Stomach (tissue), 9 donors: Measurements from ENCODE around the gene PIEZO2. TPM values are rescaled to one million over a fixed set of nuclear protein-coding genes. Genes with fewer than 3 reads are reported as not detected.

Source experiments
- DNase-seq, 2 donors: peaks; one replicate each; pipeline versions ENCODE4 v3.0.0 to v3.0.0-alpha.2; 2013 to 2019
- H3K27ac ChIP-seq, 5 donors: fragments of 200-600 bp in 4 of 5; sonication (generic) in 4 of 5; one replicate each; pipeline ENCODE4 v1.5.1; 2013 to 2019; ENCODE audit warnings: mild to moderate bottlenecking in 1 of 5, moderate library complexity in 1 of 5
- H3K27me3 ChIP-seq, 3 donors: fragments of 200-600 bp; sonication (generic); one replicate each; pipeline ENCODE4 v1.5.1; 2017 to 2019; ENCODE audit warnings: mixed run types in 1 of 3
- H3K36me3 ChIP-seq, 4 donors: fragments of 200-600 bp; sonication (generic); 1 replicate in 3 of 4; 2 replicates in 1 of 4; pipeline ENCODE4 v1.5.1; 2016 to 2019
- H3K4me1 ChIP-seq, 4 donors: fragments of 200-600 bp; sonication (generic); one replicate each; pipeline ENCODE4 v1.5.1; 2016 to 2019
- H3K4me3 ChIP-seq, 4 donors: fragments of 200-600 bp; sonication (generic) in 3 of 4; one replicate each; pipeline ENCODE4 v1.5.1; 2016 to 2019; ENCODE audit warnings: mild to moderate bottlenecking in 1 of 4
- H3K9me3 ChIP-seq, 4 donors: fragments of 200-600 bp; sonication (generic); one replicate each; pipeline ENCODE4 v1.5.1; 2016 to 2019
- EP300 ChIP-seq: sonication (generic); formaldehyde crosslinking; IDR thresholded peaks from one replicate; pipeline ENCODE4 v1.6.1; 2017; ENCODE audit warnings: antibody characterized with exemption
- POLR2A ChIP-seq, 4 donors: fragments of 450-650 bp; IDR thresholded peaks; one replicate each; pipeline ENCODE4 v1.6.1; 2016; ENCODE audit warnings: antibody characterized with exemption in 4 of 4, control low read depth in 2 of 4, mild to moderate bottlenecking in 1 of 4, moderate library complexity in 1 of 4
- POLR2AphosphoS5 ChIP-seq, 3 donors: sonication (generic); formaldehyde crosslinking; IDR thresholded peaks; one replicate each; pipeline ENCODE4 v1.6.1; 2016; ENCODE audit warnings: antibody characterized with exemption in 3 of 3
- WGBS, 5 donors: extraction: QIAGEN DNeasy Blood & Tissue Kit in 3 of 5; methylation state at CpG; one replicate each; pipeline versions ENCODE4 v1.1.5 to v1.1.7; 2013 to 2018; 5-methylcytosine and 5-hydroxymethylcytosine counted together
- intact Hi-C: fragments of 100-400 bp; cut with DNase I; formaldehyde crosslinking; loops from one replicate; pipeline ENCODE4 v1.15.1; 2023; ENCODE audit warnings: low total_unique reads
- polyA plus RNA-seq, 3 donors: library from polyadenylated mRNA; stranded (reverse); fragments of 200-250 nt; gene quantifications; one replicate each; pipeline ENCODE4 v1.2.3, GENCODE V29; 2013
- total RNA-seq, 5 donors: library from RNA; depleted of rRNA; stranded (reverse); fragments of >200 nt; gene quantifications; one replicate each; pipeline versions ENCODE4 v1.1.0 to v1.2.3, GENCODE V29; 2014 to 2016
- TF ChIP-seq, protein P1 (sequence below), 7 experiments: fragments of 450-650 bp in 4 of 7; fragments of 200-600 bp in 3 of 7; sonication (generic) in 3 of 7; IDR thresholded peaks; one replicate each; pipeline ENCODE4 v1.5.1; 2016 to 2019; ENCODE audit warnings: antibody characterized with exemption in 7 of 7, control low read depth in 2 of 7, mild to moderate bottlenecking in 1 of 7
- donor health status: healthy with polysubstance abuse.
- donor health status: Bipolar disorder and iron deficiency.
- donor health status: healthy.

PIEZO2 gene
- total and polyA plus RNA-seq, 8 donors = 0.30 to 45.3 (median 2.5) TPM

DNA sequence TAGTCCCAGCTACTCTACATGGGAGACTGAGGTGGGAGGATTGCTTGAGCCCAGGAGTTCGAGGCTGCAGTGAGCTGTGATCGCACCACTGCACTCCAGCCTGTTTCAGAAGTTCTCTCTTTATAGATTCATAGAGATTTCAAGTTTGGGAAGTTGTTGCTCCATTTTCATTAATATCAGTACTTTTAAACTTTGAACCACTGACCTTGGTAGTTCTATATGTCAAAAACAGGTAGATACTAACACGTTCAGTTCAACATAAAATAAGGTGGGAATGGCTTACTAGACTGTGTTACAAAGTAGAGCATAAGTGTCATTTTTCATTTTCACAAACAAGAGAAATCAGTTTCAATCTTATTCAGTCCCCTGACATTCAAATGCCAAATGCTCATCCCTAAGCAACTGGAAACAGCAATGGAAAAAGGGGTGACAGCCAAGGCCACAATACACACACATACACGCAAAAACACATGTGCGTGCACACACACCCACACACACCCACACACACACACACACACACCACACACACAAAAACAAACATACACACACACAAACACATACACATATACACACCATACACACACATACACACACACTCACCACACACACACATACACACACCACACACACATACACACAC lies 71.7 kb downstream of the PIEZO2 start:
- no peak for DNase-seq
- Histone ChIP-seq H3K27ac (no peak overlapping the region), H3K27me3 (no peaks in the 10 kb centered on the region), H3K36me3 (no peaks in the 10 kb centered on the region), H3K4me3 (no peak overlapping the region), H3K4me1 (no peaks in the 10 kb centered on the region), H3K9me3 (no peaks in the 10 kb centered on the region)
- no peak for TF ChIP-seq POLR2AphosphoS5 (IDR thresholded peaks at IDR 0.05)
- no peak for TF ChIP-seq EP300
- TF ChIP-seq POLR2A (IDR thresholded peaks at IDR 0.05) = no peak
- TF ChIP-seq, protein P1, sequence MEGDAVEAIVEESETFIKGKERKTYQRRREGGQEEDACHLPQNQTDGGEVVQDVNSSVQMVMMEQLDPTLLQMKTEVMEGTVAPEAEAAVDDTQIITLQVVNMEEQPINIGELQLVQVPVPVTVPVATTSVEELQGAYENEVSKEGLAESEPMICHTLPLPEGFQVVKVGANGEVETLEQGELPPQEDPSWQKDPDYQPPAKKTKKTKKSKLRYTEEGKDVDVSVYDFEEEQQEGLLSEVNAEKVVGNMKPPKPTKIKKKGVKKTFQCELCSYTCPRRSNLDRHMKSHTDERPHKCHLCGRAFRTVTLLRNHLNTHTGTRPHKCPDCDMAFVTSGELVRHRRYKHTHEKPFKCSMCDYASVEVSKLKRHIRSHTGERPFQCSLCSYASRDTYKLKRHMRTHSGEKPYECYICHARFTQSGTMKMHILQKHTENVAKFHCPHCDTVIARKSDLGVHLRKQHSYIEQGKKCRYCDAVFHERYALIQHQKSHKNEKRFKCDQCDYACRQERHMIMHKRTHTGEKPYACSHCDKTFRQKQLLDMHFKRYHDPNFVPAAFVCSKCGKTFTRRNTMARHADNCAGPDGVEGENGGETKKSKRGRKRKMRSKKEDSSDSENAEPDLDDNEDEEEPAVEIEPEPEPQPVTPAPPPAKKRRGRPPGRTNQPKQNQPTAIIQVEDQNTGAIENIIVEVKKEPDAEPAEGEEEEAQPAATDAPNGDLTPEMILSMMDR (IDR thresholded peaks at IDR 0.05) = no peak
- intact Hi-C loops = no loop called here
- 63 to 92% (median 85%) methylated on average over 5 of the region's 5 CpGs for WGBS, 5 donors

DNA sequence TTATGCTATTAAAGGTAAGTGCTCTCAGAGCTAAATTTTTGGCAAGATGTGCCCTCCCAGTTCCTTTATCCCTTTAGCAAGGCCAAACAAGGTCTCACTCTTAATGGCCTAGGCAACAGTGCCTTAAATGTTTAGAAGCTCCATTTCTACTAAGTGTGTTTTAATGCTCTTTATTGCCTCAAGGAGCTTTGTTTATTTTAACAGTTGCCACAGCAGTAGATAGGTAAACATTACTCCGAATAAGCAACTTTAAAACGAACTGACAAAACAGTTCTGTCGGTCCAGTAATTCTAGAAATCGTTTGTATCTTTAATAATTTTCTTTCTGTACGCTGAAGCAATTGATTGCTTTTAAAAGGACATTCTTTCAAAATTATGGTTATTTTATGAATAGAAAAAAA lies 74.5 kb downstream of the PIEZO2 start:
- Histone ChIP-seq H3K4me1 (no peaks in the 10 kb centered on the region), H3K27ac (no peak overlapping the region), H3K36me3 (no peaks in the 10 kb centered on the region), H3K4me3 (no peak overlapping the region), H3K27me3 (no peaks in the 10 kb centered on the region), H3K9me3 (no peaks in the 10 kb centered on the region)
- TF ChIP-seq POLR2A (IDR thresholded peaks at IDR 0.05) = no peak
- TF ChIP-seq POLR2AphosphoS5 (IDR thresholded peaks at IDR 0.05) = no peak
- TF ChIP-seq, protein P1 (IDR thresholded peaks at IDR 0.05) = no peak
- TF ChIP-seq EP300 = no peak
- DNase-seq = no peak
- intact Hi-C loops = no loop called here
- 32 to 47% (median 38%) methylated on average over 5 of the region's 5 CpGs for WGBS, 5 donors

GRCh38 chr18:11073971-11074370 lies 75.4 kb downstream of the PIEZO2 start:
- H3K4me1 ChIP-seq = no peaks in the 10 kb centered on the region
- H3K27me3 ChIP-seq = no peaks in the 10 kb centered on the region
- no peak overlapping the region for H3K27ac ChIP-seq
- no peak overlapping the region for H3K4me3 ChIP-seq
- no peaks in the 10 kb centered on the region for H3K9me3 ChIP-seq
- intact Hi-C loops = no loop called here
- DNase-seq = no peak
- no peaks in the 10 kb centered on the region for H3K36me3 ChIP-seq
- WGBS, 5 donors = 76 to 83% (median 83%) methylated on average over 9 of the region's 9 CpGs
- TF ChIP-seq POLR2AphosphoS5 (IDR thresholded peaks at IDR 0.05) (no peak), POLR2A (IDR thresholded peaks at IDR 0.05) (no peak), EP300 (no peak)
- TF ChIP-seq, protein P1 (IDR thresholded peaks at IDR 0.05) = no peak

DNA sequence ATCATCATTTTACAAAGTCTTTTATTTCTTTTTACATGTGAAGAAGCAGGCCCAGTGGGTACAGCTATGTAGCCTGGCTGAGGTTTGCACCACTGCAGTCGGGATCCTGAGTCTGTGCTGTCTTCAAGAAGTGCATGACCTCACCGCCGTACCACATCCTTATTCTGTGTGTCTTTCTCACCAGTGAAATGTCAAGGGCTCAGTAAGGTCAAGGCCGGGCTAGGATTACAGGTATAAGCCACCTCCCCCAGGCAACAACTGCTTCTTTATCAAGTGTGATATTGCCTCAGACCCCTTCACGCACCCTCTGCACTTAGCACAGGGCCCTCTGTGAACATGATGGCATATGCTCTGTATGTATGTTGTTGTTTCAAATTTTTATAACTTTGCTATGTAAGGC lies 76.7 kb downstream of the PIEZO2 start:
- WGBS, 5 donors = 64 to 85% (median 72%) methylated on average over 5 of the region's 5 CpGs
- H3K27me3 ChIP-seq = no peaks in the 10 kb centered on the region
- no peak overlapping the region for H3K4me3 ChIP-seq
- no peaks in the 10 kb centered on the region for H3K4me1 ChIP-seq
- H3K27ac ChIP-seq = no peak overlapping the region
- peaks cover 0 to 5% (median 2%) of the 10 kb centered on the region in 4 donors for H3K9me3 ChIP-seq
- intact Hi-C loops = no loop called here
- TF ChIP-seq POLR2AphosphoS5 (IDR thresholded peaks at IDR 0.05) (no peak), EP300 (no peak), POLR2A (IDR thresholded peaks at IDR 0.05) (no peak)
- TF ChIP-seq, protein P1 (IDR thresholded peaks at IDR 0.05) = no peak
- DNase-seq = no peak
- no peaks in the 10 kb centered on the region for H3K36me3 ChIP-seq
